ENCODE measurements around the gene ENTPD7. TPM values are rescaled to one million over a fixed set of nuclear protein-coding genes. Genes with fewer than 3 reads are reported as not detected.

ENTPD7 gene
- total and polyA plus RNA-seq, 2 of the 8 experiments (the other 6 are each of a cell fraction or from before 2014, with no cell fraction given) = 5.0 to 15.6 TPM

GRCh38 chr10:99700649-99701048 lies 41.3 kb downstream of the ENTPD7 start (continued):
- TF ChIP-seq CHD7 (IDR thresholded peaks at IDR 0.05; ENCODE audit: insufficient replicate concordance, low read length) = no peak
- TF ChIP-seq SIRT6 (IDR thresholded peaks at IDR 0.05; ENCODE audit: low read length) = no peak
